ENCODE measurements around the gene SLC15A5.

SLC15A5 gene, protein sequence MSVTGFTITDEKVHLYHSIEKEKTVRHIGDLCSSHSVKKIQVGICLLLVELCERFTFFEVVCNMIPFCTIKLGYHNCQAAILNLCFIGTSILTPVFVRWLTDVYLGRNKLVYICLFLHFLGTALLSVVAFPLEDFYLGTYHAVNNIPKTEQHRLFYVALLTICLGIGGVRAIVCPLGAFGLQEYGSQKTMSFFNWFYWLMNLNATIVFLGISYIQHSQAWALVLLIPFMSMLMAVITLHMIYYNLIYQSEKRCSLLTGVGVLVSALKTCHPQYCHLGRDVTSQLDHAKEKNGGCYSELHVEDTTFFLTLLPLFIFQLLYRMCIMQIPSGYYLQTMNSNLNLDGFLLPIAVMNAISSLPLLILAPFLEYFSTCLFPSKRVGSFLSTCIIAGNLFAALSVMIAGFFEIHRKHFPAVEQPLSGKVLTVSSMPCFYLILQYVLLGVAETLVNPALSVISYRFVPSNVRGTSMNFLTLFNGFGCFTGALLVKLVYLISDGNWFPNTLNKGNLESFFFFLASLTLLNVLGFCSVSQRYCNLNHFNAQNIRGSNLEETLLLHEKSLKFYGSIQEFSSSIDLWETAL

DNA sequence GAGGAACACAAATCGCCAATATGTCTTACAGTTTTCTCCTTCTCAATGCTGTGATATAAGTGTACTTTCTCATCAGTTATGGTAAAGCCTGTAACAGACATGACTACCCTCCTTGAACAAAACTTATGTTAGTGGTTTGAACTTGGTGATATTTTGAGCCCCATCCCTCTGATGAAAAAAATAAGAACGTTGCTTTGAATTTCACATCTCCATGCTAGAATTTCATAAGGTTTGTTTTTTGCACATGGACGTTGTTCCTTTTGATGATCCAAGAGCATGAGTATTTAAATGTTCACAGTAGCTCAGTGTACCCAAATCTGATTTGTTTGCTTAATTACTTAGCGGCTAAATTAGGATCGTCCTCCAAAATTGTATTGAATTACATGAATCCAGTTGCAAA is at the start of gene SLC15A5:
Gene SLC15A5, minus strand, starts transcription at position 101 of the 400 bp plus-strand sequence. Its CDS starts 0 bp downstream, at position 101.
- no peak for DNase-seq (ENCODE audit: low read depth)

DNA sequence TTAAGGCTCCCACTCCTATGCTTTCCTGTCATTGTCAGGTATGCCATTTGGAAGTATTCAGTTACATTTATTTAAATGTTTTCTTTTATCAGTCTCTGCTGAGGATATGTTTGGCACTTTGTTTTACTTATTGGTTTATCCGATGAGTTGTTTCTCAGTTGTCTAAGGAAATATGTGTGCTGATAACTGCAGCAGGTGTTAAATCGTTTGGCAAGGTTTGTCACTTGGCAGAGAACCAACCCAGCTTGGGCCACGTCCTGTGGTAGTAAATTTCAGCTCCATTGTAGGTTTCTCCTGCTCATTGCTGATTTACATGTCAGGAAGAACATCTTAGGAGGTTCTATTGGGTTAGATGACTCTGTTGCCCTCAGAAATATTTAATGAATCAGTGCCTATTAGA is 47.9 kb upstream of the SLC15A5 start:
- DNase-seq (ENCODE audit: low read depth): no peak

DNA sequence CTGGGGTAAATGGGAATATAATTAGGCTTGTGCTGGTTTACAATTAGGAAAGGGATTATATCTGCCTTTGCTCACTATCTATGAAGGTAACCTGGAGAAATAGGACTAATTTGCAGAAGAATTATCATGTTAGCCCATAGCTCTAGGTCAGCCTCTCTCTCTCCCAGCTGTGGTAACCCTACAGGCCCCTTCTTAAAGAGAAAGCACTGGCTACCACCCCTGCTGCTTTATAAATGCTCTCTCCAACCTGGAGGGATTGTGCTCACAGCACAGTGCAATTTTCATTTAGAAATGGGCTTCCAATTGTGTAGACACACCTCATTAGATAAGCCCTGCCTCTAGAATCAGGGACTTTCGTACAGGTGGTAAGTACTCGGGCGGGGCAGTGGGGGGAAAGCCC is 47.3 kb upstream of the SLC15A5 start:
- no peak for DNase-seq (ENCODE audit: low read depth)

DNA sequence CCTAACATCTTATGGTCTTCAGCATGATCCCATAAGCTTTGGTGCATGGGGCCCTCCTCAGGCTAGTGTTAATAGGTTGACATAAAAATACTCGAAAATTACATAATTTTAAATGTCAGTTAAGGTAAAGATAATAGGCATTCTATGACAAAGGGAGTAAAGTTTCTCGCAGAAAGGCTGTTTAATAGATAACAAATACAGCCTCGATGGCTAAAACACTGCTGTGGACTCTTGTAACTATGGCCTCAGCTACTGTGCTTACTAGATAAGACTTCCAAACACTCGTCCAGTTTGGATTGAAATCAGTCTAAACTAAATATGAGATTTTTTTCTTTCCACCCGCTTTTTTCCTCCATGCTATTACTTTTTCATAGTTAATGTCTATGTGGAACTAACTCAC is 46.8 kb upstream of the SLC15A5 start:
- no peak for DNase-seq (ENCODE audit: low read depth)

DNA sequence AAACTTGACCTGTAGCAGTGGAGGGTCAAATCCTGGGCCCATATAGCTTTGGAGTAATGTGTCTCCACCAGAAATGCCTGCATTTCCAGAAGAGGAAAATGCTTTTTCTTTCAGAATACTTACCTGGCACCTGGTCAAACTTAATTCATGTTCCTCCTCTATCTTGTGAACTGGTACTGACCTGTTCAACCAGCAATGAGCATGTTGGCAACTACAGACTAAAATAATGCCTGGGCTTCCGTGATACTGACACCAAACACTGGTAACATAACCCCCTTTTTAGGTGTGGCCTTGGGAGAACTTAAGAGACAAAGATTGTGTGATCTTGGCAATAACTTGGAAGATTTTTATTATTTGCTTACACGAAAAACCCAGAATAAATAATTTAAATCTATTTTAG is 46.2 kb upstream of the SLC15A5 start:
- no peak for DNase-seq (ENCODE audit: low read depth)

DNA sequence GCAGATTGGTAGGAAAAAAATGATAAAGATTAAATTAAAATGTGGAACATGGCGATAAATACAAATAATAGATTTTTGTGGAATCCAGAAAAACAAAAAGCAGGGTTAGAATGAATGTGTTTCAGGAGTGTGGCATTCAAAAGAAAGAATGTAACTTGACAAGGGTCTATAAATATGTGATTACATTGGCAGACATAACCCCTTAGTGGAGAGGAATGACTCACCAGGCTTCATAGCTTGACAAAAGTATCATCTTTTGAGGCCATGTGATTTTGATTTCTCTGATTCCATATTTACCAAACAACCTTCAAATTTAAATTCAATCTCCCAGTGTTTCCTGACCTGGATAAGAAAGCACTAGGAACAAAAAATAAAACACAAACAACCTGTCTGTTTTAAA is 45.5 kb upstream of the SLC15A5 start:
- DNase-seq (ENCODE audit: low read depth): no peak

DNA sequence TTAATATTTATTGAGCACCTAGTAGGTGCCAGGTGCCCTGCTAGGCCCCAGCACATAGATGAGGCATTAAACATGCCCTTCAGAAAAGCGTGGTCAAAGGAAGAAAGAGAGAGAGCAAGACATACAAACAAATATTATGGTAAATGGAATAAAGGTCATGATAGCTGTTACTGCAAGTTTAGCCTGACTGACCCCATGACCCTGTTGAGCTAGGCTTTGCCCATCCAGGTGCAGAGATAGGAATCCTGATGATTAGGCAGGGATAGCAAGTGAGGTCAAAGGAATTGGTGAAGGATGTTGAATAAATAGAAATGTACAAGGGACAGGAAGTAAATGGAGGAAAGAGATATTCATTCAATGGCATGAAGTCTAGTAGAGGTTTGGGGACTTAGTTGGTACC is 33.4 kb upstream of the SLC15A5 start:
- DNase-seq (ENCODE audit: low read depth): no peak

DNA sequence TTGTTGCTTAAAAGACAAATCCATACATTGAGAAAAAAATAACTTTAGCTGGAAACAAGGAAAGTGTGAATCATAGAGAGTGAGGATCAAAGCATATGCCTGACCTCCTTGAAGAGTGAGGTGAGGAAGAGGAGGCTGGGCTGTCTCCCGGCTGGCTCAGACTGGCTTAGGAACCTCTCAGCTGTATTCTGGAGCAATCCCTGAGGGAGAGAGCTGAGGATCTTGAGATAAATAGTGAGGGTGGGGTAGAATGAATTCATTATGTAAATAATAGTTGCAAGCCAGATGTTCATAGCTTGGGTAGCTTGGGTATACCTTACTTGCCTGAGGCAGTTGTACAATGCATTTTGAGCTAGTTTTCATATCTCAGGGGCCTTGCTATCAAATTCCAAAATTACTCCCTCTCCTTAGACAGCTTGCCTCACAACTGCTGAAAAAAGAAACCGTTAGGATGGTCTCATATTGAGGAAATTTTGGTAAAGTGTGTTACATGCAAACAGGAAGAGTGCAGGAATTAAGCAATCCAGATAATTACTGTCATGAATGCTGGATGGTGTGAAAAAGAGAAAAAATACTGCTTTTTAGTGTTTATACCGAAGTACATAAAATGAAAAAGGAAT is 30.5 kb upstream of the SLC15A5 start:
- no peak for DNase-seq (ENCODE audit: low read depth)

DNA sequence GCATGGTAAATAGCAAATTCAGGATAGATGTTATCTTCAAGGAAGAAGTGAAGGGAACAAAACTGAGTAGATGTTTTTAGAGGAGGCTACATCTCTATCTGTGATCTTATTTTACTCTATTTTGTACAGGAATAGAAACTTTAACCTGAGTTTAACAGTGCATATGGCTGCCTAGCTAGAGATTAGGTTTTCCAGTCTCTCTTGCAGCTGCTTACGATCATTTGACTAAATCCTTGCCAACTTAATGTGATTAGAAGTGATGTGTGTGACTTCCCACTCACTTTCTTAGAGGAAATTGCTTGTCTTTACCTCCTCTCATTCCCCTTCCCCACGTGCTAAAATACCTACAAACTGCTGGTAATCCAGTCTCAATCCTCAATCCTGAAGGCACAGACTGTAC is 26.5 kb upstream of the SLC15A5 start:
- DNase-seq (ENCODE audit: low read depth): no peak

DNA sequence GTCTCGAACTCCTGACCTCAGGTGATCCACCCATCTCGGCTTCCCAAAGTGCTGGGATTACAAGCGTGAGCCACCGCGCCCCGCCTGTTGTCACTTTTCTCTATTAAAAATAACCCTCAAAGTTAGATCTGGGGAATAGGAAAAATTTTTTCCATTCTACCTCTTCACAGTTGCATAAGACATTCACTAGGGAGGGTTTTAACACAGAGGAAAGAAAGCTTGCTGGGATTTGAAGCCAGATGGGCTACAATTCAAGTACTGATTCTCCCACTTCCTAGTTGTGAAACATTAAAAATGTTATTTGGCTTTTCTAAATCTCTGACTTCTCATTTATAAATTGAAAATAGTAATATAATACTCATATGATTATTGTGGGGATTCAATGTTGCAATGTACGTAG is 23.3 kb upstream of the SLC15A5 start:
- no peak for DNase-seq (ENCODE audit: low read depth)

DNA sequence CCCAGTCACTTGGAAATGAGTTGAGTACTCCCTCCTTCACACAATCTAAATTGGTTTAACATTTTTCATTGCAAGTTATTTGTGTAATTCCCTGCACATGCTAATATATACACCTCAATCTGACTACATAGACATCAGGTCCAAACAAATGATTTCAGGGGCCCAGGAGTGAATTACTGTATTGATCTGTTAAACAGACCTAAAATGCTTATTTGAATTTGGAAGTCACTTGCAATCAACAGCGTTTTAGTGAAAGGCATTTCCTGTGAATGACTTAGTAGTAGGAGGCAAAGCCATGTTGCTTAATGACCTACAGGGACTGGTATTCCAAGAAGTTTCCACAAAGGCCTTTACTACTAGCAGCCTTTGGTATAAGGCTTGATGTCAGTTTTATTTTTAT is 22.6 kb upstream of the SLC15A5 start:
- DNase-seq (ENCODE audit: low read depth): no peak

DNA sequence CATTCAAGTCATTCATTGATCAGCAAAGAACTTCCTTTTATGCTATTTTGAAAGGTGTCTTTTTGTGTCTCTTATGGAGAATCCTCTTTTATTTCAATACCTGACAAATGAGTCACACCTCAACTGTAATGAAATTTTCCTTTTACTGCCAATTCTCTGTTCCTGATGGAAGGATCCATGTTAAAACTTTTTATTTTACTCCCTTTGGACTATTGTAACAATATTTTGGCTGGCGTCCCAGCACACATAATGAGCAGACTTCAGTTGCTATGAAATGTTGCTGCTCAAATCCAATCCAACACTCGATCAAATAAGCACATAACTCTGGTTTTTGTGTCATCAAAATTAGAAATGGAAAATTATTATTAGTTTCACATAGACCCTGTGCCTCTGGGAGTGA is 21.9 kb upstream of the SLC15A5 start:
- DNase-seq (ENCODE audit: low read depth): no peak

DNA sequence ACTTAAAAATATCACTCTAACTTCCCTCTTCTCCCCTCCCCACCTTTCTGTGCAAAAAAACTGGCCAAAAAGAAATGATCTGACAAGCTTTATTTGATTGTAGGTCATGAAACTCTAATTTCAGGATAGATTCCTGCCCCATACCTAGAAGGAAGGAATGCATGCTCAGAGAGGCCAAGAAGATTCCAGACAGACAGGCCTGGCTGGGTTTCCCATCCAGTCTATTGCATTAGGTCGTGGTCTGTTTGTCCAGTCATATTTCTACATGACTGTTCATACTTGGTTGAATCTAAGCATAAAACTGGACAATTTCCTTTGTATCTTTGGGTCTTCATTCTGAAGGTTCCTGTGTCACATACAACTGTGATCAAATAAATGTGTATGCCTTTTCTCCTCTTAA is 20.0 kb upstream of the SLC15A5 start:
- DNase-seq (ENCODE audit: low read depth): no peak

DNA sequence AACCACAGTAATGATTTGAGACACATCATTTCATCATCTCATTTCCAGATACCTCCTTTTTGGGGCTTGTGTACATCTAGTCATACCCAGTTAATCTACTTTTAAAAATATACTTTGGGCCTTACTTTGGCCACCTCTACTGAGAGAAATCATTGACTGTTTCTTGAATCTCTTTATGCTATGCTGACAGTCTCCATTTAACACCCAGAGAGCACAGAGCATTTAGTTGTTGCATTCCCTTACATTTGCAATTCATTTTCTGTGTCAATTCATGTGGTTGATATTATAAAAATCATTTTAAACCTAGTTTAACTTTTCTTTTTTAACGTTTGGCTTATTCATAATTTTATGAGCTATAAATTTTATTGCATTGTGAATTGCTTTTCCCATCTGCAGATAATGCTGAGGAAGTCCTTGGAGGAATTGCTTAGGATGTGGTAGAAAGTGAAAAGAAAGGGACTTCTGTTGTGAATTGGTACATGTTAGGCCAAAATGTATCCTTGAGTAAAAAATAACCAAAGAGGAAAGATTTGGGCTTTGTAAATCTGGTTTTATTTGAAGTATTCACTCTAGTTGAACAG is 17.0 kb upstream of the SLC15A5 start:
- no peak for DNase-seq (ENCODE audit: low read depth)

DNA sequence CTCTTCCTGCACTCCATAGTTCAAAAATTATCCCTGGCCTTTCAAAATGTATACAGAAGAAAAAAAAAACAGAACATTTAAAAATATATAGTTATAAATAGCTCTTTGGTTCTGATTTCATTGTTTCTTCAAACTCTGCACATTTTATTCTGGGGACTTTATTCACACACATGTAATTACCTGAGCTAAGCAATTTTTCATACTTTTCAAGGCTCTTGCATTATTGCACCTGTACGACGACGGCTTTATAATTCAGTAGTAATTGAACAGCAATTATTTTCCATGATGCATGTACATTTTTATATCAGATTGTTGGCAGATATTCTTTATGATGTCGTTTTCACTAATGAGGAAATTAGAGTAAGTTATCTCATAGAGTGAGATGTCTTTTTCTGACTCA is 13.5 kb upstream of the SLC15A5 start:
- DNase-seq (ENCODE audit: low read depth): no peak

DNA sequence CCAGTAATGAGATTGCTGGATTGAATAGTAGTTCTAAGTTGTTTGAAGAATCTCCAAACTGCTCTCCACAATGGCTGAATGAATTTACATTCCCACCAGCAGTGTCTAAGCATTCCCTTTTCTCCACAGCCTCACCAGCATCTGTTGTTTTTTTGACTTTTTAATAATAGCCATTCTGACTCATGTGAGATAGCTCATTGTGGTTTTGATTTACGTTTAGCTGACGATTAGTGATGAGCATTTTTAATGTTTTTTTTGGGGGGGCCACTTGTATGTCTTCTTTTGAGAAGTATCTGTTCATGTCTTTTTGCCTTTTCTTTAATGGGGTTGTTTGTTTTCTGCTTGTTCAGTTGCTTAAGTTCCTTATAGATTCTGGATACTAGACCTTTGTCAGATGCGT is 8.1 kb upstream of the SLC15A5 start:
- DNase-seq (ENCODE audit: low read depth): no peak

DNA sequence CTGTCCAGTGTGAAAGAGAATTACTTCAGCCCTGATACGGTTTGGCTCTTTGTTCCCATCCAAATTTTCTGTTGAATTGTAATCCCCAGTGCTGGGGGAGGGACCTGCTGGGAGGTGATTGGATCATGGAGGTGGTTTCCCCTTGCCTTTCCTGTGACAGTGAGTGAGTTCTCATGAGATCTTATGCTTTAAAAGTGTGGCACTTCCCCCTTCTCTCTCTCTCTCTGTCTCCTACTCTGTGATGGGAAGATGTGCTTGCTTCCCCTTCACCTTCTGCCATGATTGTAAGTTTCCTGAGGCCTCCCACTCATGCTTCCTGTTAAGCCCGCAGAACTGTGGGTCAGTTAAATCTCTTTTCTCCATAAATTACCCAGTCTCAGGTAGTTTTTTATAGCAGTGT is 5.5 kb upstream of the SLC15A5 start:
- no peak for DNase-seq (ENCODE audit: low read depth)

DNA sequence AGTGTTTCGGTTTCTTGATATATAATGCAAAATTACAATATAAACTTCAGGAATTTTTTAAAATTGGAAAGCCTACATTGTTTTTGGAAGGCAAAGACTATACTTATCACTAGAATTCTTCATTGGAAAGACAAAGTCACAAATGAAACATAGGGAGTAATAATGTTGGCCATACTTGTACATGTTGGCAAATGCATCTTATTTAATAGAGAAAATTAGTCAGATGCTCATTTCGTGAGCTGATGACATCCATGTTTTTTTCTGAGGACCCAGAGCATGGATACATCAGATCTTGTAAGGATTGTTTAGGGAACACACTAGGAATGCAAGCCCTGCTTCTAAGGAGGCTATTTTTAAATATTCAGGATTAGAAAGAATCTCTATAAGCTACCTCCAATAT is 4.6 kb upstream of the SLC15A5 start:
- no peak for DNase-seq (ENCODE audit: low read depth)

DNA sequence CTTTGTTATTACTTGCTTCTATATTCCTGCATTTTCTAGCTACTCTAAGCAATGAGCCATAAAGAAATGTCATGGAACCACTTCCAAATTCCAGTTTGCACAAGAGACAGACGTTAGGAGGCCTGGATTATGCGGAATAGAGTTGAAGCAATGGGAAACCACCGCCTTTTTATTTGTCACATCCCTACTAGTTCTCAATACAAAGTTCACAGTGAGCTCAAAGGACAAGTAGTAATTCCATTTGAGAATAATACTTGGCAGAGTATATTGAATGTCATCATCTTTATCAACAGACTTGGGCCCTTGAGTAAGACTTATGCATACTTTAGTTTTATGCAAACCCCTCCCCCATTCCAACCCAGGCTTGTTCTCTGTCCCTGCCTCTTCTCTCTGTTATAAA is 3.7 kb upstream of the SLC15A5 start:
- no peak for DNase-seq (ENCODE audit: low read depth)

DNA sequence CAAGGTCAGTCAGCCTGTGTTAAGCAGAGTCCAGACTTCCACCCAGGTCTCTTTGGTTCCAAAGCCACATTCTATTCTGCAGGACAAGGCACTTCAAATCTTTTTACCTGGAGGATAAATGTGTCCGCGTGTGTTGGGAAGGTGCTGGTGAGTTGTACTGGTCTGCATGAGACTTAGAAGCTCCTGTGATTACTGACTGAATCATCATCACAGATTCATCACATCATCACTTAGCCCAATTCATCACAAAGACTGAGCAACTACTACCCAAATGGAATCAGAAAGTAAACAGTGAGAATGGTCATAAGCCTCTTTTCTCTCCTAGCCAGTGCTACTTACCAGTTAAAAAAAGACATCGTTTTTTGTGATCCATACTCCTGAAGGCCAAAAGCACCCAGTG is 5.3 kb downstream of the SLC15A5 start:
- DNase-seq (ENCODE audit: low read depth): no peak

DNA sequence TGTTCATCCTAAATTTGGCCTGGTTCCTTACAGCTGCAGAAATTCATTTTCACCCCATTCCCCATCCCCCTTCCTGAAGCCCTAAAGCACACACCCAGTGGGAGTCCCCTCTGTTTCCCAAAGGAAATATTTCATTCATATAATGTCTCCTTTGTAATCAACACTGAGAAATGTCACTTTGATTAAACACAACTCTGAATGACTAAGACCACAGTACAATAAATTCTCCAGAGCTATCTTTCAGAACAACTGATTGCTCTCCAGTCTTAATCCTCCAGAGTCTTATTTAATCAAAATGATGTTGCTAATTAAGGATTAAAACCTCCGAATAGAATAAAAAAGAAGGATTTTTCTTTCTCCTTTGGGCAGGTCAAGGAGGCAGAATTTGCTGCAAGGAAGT is 6.4 kb downstream of the SLC15A5 start:
- no peak for DNase-seq (ENCODE audit: low read depth)

DNA sequence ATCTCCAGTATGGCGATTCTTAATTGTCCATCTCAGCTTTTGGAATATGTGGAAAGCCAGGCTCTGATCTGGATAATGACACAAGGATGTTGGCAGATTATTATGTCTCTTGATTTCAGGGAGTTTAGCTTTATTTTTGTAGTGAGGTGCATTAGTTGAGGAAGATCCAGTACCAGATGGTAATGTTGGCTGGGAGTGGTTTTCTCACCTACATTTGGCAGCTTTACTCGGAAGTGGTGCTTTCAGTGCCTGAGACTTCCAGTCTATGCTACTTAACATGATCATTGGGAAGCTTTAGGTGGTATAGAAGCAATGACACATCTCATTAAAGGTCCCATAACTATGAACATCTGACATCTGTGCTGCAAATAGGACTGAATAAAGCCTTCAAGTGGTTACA is 7.5 kb downstream of the SLC15A5 start:
- no peak for DNase-seq (ENCODE audit: low read depth)

DNA sequence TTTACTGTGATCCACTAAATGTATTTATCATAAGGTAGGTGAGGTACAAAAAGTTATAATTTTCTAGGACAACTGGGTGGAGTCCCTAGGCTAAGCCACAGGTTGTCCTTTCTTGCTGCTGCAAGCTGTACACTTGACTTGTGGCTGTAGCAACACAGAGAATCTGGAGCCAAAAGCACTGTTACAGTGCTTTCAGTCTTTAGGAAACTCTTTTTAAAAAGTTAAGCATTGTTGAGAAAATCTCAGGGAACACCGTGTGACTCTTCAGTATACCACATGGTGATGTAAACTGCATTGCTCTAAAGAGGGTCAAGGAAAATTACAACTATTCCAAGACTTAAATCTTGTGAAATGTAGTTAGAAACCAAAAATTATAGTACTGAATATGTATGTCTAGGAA is 11.4 kb downstream of the SLC15A5 start:
- DNase-seq (ENCODE audit: low read depth): no peak

Data from T-helper 22 cell (primary cell).